Astrocyte of the cerebellum (primary cell): ENCODE measurements around the gene DIAPH3.

ENCODE experiments used
- DNase-seq: peaks from one replicate; pipeline ENCODE4 v3.0.0-alpha.2; 2011; ENCODE audit warnings: low read depth
- H3K4me3 ChIP-seq: 2 replicates; pipeline ENCODE4 v1.5.1; 2011; ENCODE audit warnings: mild to moderate bottlenecking, low read depth, low read length, moderate library complexity
- in situ Hi-C: cut with HindIII; loops from 2 replicates; pipeline ENCODE4 v1.10.0; 2017; ENCODE audit warnings: low sequenced_read_pairs
- TF ChIP-seq, protein P1 (sequence below): IDR thresholded peaks from 2 replicates; pipeline ENCODE4 v1.5.1; 2012; ENCODE audit warnings: low read length, low read depth, moderate library complexity, mild to moderate bottlenecking; ENCODE audit errors: missing control alignments

DIAPH3 gene

DNA sequence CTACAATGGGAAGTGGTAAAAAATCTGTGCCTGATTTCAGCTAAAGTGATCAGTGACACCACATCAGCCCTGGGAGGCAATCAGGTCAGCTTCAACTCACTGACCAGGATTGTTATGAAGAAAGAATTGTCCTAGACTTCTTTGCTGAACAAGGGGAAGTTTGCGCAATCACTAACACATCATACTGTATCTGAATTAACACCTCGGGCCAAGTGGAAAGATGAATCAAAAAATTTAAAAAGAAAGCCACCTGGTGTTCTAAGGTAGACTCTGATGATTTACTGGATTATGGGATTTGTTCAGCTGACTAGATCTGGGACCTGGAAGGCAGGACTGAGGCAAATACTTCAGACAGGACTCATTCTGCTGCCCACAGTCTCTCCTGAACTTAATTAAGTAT lies 161.8 kb downstream of the DIAPH3 start:
- in situ Hi-C loops, result no loop called here
- TF ChIP-seq, protein P1, sequence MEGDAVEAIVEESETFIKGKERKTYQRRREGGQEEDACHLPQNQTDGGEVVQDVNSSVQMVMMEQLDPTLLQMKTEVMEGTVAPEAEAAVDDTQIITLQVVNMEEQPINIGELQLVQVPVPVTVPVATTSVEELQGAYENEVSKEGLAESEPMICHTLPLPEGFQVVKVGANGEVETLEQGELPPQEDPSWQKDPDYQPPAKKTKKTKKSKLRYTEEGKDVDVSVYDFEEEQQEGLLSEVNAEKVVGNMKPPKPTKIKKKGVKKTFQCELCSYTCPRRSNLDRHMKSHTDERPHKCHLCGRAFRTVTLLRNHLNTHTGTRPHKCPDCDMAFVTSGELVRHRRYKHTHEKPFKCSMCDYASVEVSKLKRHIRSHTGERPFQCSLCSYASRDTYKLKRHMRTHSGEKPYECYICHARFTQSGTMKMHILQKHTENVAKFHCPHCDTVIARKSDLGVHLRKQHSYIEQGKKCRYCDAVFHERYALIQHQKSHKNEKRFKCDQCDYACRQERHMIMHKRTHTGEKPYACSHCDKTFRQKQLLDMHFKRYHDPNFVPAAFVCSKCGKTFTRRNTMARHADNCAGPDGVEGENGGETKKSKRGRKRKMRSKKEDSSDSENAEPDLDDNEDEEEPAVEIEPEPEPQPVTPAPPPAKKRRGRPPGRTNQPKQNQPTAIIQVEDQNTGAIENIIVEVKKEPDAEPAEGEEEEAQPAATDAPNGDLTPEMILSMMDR, result no peak
- H3K4me3 ChIP-seq, result no peak overlapping the region
- DNase-seq, result no peak

- H3K4me3 ChIP-seq, result no peak overlapping the region
- TF ChIP-seq, protein P1, result no peak
- in situ Hi-C loops, result no loop called here
- no peak for DNase-seq
Measured at GRCh38 chr13:60000976-60001375, 162.8 kb downstream of the DIAPH3 start.

GRCh38 chr13:60000081-60000480 lies 163.6 kb downstream of the DIAPH3 start:
- TF ChIP-seq, protein P1, result no peak
- in situ Hi-C loops, result no loop called here
- DNase-seq, result no peak
- H3K4me3 ChIP-seq, result no peak overlapping the region

- in situ Hi-C loops, result no loop called here
- TF ChIP-seq, protein P1, result no peak
- DNase-seq, result no peak
- H3K4me3 ChIP-seq, result no peak overlapping the region
Measured at GRCh38 chr13:59997976-59998375, 165.8 kb downstream of the DIAPH3 start.

GRCh38 chr13:59996461-59996980 lies 167.2 kb downstream of the DIAPH3 start:
- TF ChIP-seq, protein P1, result no peak

GRCh38 chr13:59991395-59991794 lies 172.3 kb downstream of the DIAPH3 start:
- TF ChIP-seq, protein P1, result no peak
- DNase-seq, result no peak
- H3K4me3 ChIP-seq, result no peak overlapping the region
- in situ Hi-C loops, result no loop called here

More at GRCh38 chr13:59996461-59996980, 167.2 kb downstream of the DIAPH3 start:
- in situ Hi-C loops, result no loop called here
- no peak for DNase-seq
- H3K4me3 ChIP-seq, result no peak overlapping the region
